Measurements from ENCODE around the gene RITA1. TPM values are rescaled to one million over a fixed set of nuclear protein-coding genes. Genes with fewer than 3 reads are reported as not detected.

Gene RITA1
- total and polyA plus RNA-seq, 10 of the 15 experiments (the other 5 are each of a cell fraction or from before 2014, with no cell fraction given), result 2.3 to 39.9 (median 24.8) TPM

- TF ChIP-seq NRF1 (conservative IDR thresholded peaks at IDR 0.05; ENCODE audit: low read depth, low read length), result no peak
- TF ChIP-seq MYB (IDR thresholded peaks at IDR 0.05; ENCODE audit: borderline replicate concordance, low read depth, low read length), result peak; percentile 68; the same call in 1 of the 2 replicates
- TF ChIP-seq YBX1 (IDR thresholded peaks at IDR 0.05), result no peak
- no peak for TF ChIP-seq MEF2A (IDR thresholded peaks at IDR 0.05; ENCODE audit: insufficient read depth, low read depth, low read length)
- TF ChIP-seq, protein P1, sequence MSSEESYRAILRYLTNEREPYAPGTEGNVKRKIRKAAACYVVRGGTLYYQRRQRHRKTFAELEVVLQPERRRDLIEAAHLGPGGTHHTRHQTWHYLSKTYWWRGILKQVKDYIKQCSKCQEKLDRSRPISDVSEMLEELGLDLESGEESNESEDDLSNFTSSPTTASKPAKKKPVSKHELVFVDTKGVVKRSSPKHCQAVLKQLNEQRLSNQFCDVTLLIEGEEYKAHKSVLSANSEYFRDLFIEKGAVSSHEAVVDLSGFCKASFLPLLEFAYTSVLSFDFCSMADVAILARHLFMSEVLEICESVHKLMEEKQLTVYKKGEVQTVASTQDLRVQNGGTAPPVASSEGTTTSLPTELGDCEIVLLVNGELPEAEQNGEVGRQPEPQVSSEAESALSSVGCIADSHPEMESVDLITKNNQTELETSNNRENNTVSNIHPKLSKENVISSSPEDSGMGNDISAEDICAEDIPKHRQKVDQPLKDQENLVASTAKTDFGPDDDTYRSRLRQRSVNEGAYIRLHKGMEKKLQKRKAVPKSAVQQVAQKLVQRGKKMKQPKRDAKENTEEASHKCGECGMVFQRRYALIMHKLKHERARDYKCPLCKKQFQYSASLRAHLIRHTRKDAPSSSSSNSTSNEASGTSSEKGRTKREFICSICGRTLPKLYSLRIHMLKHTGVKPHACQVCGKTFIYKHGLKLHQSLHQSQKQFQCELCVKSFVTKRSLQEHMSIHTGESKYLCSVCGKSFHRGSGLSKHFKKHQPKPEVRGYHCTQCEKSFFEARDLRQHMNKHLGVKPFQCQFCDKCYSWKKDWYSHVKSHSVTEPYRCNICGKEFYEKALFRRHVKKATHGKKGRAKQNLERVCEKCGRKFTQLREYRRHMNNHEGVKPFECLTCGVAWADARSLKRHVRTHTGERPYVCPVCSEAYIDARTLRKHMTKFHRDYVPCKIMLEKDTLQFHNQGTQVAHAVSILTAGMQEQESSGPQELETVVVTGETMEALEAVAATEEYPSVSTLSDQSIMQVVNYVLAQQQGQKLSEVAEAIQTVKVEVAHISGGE (CRISPR knock-in tag; IDR thresholded peaks at IDR 0.05), result no peak
- no peak for TF ChIP-seq HDAC2 (IDR thresholded peaks at IDR 0.05)
- no peak for TF ChIP-seq ZBED1 (IDR thresholded peaks at IDR 0.05; ENCODE audit: borderline replicate concordance)
- no peak for TF ChIP-seq TCF7 (IDR thresholded peaks at IDR 0.05; ENCODE audit: borderline replicate concordance)
- no peak for TF ChIP-seq NFXL1 (IDR thresholded peaks at IDR 0.05; ENCODE audit: borderline replicate concordance)
- TF ChIP-seq RUNX3 (IDR thresholded peaks at IDR 0.05; ENCODE audit: low read length), result no peak; the same call in 1 of the 2 replicates
- TF ChIP-seq NFYB (IDR thresholded peaks at IDR 0.05; ENCODE audit: insufficient read depth, low read depth, low read length), result no peak
- no peak for TF ChIP-seq SUZ12 (IDR thresholded peaks at IDR 0.05; ENCODE audit: unreplicated experiment)
- TF ChIP-seq, protein P2, sequence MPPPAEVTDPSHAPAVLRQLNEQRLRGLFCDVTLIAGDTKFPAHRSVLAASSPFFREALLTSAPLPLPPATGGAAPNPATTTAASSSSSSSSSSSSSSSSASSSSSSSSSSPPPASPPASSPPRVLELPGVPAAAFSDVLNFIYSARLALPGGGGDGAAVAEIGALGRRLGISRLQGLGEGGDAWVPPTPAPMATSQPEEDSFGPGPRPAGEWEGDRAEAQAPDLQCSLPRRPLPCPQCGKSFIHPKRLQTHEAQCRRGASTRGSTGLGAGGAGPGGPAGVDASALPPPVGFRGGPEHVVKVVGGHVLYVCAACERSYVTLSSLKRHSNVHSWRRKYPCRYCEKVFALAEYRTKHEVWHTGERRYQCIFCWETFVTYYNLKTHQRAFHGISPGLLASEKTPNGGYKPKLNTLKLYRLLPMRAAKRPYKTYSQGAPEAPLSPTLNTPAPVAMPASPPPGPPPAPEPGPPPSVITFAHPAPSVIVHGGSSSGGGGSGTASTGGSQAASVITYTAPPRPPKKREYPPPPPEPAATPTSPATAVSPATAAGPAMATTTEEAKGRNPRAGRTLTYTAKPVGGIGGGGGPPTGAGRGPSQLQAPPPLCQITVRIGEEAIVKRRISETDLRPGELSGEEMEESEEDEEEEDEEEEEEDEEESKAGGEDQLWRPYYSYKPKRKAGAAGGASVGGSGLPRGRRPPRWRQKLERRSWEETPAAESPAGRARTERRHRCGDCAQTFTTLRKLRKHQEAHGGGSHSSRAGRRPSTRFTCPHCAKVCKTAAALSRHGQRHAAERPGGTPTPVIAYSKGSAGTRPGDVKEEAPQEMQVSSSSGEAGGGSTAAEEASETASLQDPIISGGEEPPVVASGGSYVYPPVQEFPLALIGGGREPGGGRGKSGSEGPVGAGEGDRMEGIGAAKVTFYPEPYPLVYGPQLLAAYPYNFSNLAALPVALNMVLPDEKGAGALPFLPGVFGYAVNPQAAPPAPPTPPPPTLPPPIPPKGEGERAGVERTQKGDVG (CRISPR knock-in tag; IDR thresholded peaks at IDR 0.05), result no peak
- TF ChIP-seq, protein P3, sequence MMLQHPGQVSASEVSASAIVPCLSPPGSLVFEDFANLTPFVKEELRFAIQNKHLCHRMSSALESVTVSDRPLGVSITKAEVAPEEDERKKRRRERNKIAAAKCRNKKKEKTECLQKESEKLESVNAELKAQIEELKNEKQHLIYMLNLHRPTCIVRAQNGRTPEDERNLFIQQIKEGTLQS (IDR thresholded peaks at IDR 0.05; ENCODE audit: borderline replicate concordance, extremely low read depth, low read depth, low read length), result no peak
- TF ChIP-seq, protein P4, sequence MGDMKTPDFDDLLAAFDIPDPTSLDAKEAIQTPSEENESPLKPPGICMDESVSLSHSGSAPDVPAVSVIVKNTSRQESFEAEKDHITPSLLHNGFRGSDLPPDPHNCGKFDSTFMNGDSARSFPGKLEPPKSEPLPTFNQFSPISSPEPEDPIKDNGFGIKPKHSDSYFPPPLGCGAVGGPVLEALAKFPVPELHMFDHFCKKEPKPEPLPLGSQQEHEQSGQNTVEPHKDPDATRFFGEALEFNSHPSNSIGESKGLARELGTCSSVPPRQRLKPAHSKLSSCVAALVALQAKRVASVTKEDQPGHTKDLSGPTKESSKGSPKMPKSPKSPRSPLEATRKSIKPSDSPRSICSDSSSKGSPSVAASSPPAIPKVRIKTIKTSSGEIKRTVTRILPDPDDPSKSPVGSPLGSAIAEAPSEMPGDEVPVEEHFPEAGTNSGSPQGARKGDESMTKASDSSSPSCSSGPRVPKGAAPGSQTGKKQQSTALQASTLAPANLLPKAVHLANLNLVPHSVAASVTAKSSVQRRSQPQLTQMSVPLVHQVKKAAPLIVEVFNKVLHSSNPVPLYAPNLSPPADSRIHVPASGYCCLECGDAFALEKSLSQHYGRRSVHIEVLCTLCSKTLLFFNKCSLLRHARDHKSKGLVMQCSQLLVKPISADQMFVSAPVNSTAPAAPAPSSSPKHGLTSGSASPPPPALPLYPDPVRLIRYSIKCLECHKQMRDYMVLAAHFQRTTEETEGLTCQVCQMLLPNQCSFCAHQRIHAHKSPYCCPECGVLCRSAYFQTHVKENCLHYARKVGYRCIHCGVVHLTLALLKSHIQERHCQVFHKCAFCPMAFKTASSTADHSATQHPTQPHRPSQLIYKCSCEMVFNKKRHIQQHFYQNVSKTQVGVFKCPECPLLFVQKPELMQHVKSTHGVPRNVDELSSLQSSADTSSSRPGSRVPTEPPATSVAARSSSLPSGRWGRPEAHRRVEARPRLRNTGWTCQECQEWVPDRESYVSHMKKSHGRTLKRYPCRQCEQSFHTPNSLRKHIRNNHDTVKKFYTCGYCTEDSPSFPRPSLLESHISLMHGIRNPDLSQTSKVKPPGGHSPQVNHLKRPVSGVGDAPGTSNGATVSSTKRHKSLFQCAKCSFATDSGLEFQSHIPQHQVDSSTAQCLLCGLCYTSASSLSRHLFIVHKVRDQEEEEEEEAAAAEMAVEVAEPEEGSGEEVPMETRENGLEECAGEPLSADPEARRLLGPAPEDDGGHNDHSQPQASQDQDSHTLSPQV (IDR thresholded peaks at IDR 0.05), result peak; percentile 26; the same call in 1 of the 2 replicates
- no peak for TF ChIP-seq CHD4 (IDR thresholded peaks at IDR 0.05)
- no peak for TF ChIP-seq SREBF1 (IDR thresholded peaks at IDR 0.05; ENCODE audit: low read length)
Measured at GRCh38 chr12:113173081-113173698, 12.3 kb upstream of the RITA1 start (continued).
